Endothelial cell of umbilical vein (primary cell): ENCODE results near the gene PHF2. TPM values are rescaled to one million over a fixed set of nuclear protein-coding genes. Genes with fewer than 3 reads are reported as not detected.

ENCODE experiments used
- BruUV-seq: library from RNA; stranded (reverse); fragments of 400-500 nt; replicated peaks from 2 replicates; lab custom pipeline; 2021; lab: Mats Ljungman, UMichigan
- CTCF ChIA-PET: fragments of 300-600, 350-600 bp; sonication (Branson Sonifier 250); formaldehyde crosslinking; loops from one replicate; lab custom pipeline; 2021; ENCODE audit warnings: antibody characterized with exemption, inconsistent platforms; lab: Charles Lee
- POLR2A ChIA-PET: fragments of 300-600, 350-600 bp; sonication (Branson Sonifier 250); formaldehyde crosslinking; loops from one replicate; lab custom pipeline; 2021; ENCODE audit warnings: antibody characterized with exemption, inconsistent platforms; lab: Charles Lee
- DNase-seq: peaks from one replicate; pipeline ENCODE4 v3.0.0-alpha.2; 2011; ENCODE audit warnings: low read depth, low spot score
- FAIRE-seq: peaks from 2 replicates; lab custom pipeline; 2011; peaks lifted over from hg19 to GRCh38; lab: Jason Lieb, UNC
- H2AFZ ChIP-seq: 2 replicates; pipeline ENCODE4 v1.6.0; 2012; ENCODE audit warnings: low read depth, low read length, control low read depth, inconsistent platforms
- H3K27ac ChIP-seq: 2 replicates; pipeline ENCODE4 v1.5.1; 2011; ENCODE audit warnings: low read depth, mild to moderate bottlenecking, control low read depth, low read length, moderate library complexity; ENCODE audit not compliant: insufficient read depth
- H3K27me3 ChIP-seq, 2 experiments: 2 replicates each; pipeline versions ENCODE4 v1.6.0 to v1.6.1; 2011; ENCODE audit warnings: low read length in 2 of 2, mixed read lengths in 1 of 2; ENCODE audit not compliant: control insufficient read depth in 2 of 2, insufficient read depth in 2 of 2
- H3K36me3 ChIP-seq, 2 experiments: 2 replicates in 1 of 2; 3 replicates in 1 of 2; pipeline ENCODE4 v1.5.1; 2011; ENCODE audit warnings: low read length in 2 of 2, mild to moderate bottlenecking in 1 of 2, moderate library complexity in 1 of 2; ENCODE audit not compliant: control insufficient read depth in 2 of 2, insufficient read depth in 2 of 2; ENCODE audit errors: extremely low read depth in 1 of 2
- H3K4me1 ChIP-seq: 3 replicates; pipeline ENCODE4 v1.5.1; 2011; ENCODE audit warnings: mild to moderate bottlenecking, low read length; ENCODE audit not compliant: control insufficient read depth, insufficient read depth; ENCODE audit errors: extremely low read depth
- H3K4me2 ChIP-seq: 2 replicates; pipeline ENCODE4 v1.6.1; 2011; ENCODE audit warnings: low read length, control low read depth, mixed read lengths; ENCODE audit not compliant: insufficient read depth
- H3K4me3 ChIP-seq, 3 experiments: fragments of 200-600 bp in 1 of 3; sonication (generic), shearing (Covaris generic) in 1 of 3; replicated peaks in 1 of 3; 2 replicates each; pipeline ENCODE4 v1.5.1; 2011 to 2016; ENCODE audit warnings: control low read depth in 3 of 3, low read length in 3 of 3, mild to moderate bottlenecking in 2 of 3, inconsistent platforms in 1 of 3, low read depth in 1 of 3, moderate library complexity in 1 of 3; ENCODE audit not compliant: insufficient read depth in 1 of 3
- H3K79me2 ChIP-seq: 2 replicates; pipeline ENCODE4 v1.6.0; 2012; ENCODE audit warnings: low read length, inconsistent platforms; ENCODE audit not compliant: control insufficient read depth, insufficient read depth
- H3K9ac ChIP-seq: replicated peaks from 2 replicates; pipeline ENCODE3; 2011; ENCODE audit warnings: low read length, control low read depth; ENCODE audit not compliant: insufficient read depth; ENCODE audit errors: extremely low read depth
- H3K9me1 ChIP-seq: replicated peaks from 3 replicates; pipeline ENCODE4 v1.6.0; 2011; ENCODE audit warnings: mild to moderate bottlenecking, low read length; ENCODE audit not compliant: control insufficient read depth, insufficient read depth; ENCODE audit errors: extremely low read depth
- H3K9me3 ChIP-seq: replicated peaks from 2 replicates; pipeline ENCODE4 v1.5.1; 2012; ENCODE audit warnings: low read length, inconsistent platforms; ENCODE audit not compliant: control insufficient read depth, insufficient read depth
- H4K20me1 ChIP-seq: replicated peaks from 2 replicates; pipeline ENCODE3; 2011; ENCODE audit warnings: mild to moderate bottlenecking, low read length; ENCODE audit not compliant: control insufficient read depth, insufficient read depth; ENCODE audit errors: extremely low read depth
- EZH2 ChIP-seq: IDR thresholded peaks from 2 replicates; pipeline ENCODE4 v1.6.1; 2012; ENCODE audit warnings: borderline replicate concordance, low read depth, mild to moderate bottlenecking, moderate library complexity, low read length, inconsistent platforms; ENCODE audit not compliant: severe bottlenecking
- FOS ChIP-seq: IDR thresholded peaks from 2 replicates; pipeline ENCODE4 v1.6.1; 2011; ENCODE audit warnings: mild to moderate bottlenecking, low read length, moderate library complexity, borderline replicate concordance; ENCODE audit not compliant: insufficient read depth
- GATA2 ChIP-seq: IDR thresholded peaks from 2 replicates; pipeline ENCODE4 v1.7.0; 2011; ENCODE audit warnings: low read depth, mild to moderate bottlenecking, moderate library complexity, mixed read lengths, low read length; ENCODE audit not compliant: insufficient read length, insufficient read depth
- JUN ChIP-seq: IDR thresholded peaks from 2 replicates; pipeline ENCODE4 v1.6.1; 2011; ENCODE audit warnings: borderline replicate concordance, low read depth; ENCODE audit not compliant: insufficient read length, insufficient read depth
- MYC ChIP-seq: IDR thresholded peaks from one replicate; pipeline ENCODE4 v1.6.1; 2011; ENCODE audit warnings: mild to moderate bottlenecking, low read depth, low read length
- POLR2A ChIP-seq: IDR thresholded peaks from 2 replicates; pipeline ENCODE4 v1.6.1; 2012; ENCODE audit warnings: low read depth, mild to moderate bottlenecking, control low read depth, low read length
- POLR2AphosphoS5 ChIP-seq: IDR thresholded peaks from 2 replicates; pipeline ENCODE4 v1.6.1; 2012; ENCODE audit warnings: low read depth, mild to moderate bottlenecking, control low read depth, low read length, moderate library complexity; ENCODE audit not compliant: insufficient read depth
- dilution Hi-C: fragments of 300-500 bp; cut with MboI; formaldehyde crosslinking; loops from one replicate; pipeline ENCODE4 v1.15.0; 2019; ENCODE audit warnings: low sequenced_read_pairs; ENCODE audit not compliant: extremely low pct_ligation_motif_present
- intact Hi-C: fragments of 100-400 bp; cut with micrococcal nuclease; formaldehyde crosslinking; loops from one replicate; pipeline ENCODE4 v1.10.0; 2022
- polyA plus RNA-seq, 4 experiments: library from polyadenylated mRNA; depleted of rRNA in 3 of 4; stranded (reverse) in 3 of 4; unstranded in 1 of 4; fragments of >200 nt; gene quantifications; 2 replicates each; pipeline versions ENCODE4 v1.2.1 to v1.2.3, GENCODE V29; 2011 to 2012; ENCODE audit warnings: missing spikeins in 1 of 4
- total RNA-seq: library from RNA; stranded (reverse); gene quantifications from 2 replicates; pipeline ENCODE4 v1.2.3, GENCODE V29; 2021
- TF ChIP-seq, protein P1 (sequence below): IDR thresholded peaks from 2 replicates; pipeline ENCODE4 v1.6.1; 2011; ENCODE audit not compliant: insufficient read depth, insufficient read length
- TF ChIP-seq, protein P2 (sequence below), 2 donors: IDR thresholded peaks; 1 replicate in 1 of 2; 2 replicates in 1 of 2; pipeline ENCODE4 v1.5.1; 2011; ENCODE audit warnings: low read length in 2 of 2, mild to moderate bottlenecking in 2 of 2, moderate library complexity in 2 of 2, control low read depth in 1 of 2, inconsistent platforms in 1 of 2, low read depth in 1 of 2; ENCODE audit not compliant: insufficient read depth in 1 of 2; ENCODE audit errors: extremely low read depth in 1 of 2

PHF2 gene
- total and polyA plus RNA-seq, 2 donors (not counting 3 experiments of a cell fraction or from before 2014, with no cell fraction given) = 9.8 to 22.5 TPM

DNA sequence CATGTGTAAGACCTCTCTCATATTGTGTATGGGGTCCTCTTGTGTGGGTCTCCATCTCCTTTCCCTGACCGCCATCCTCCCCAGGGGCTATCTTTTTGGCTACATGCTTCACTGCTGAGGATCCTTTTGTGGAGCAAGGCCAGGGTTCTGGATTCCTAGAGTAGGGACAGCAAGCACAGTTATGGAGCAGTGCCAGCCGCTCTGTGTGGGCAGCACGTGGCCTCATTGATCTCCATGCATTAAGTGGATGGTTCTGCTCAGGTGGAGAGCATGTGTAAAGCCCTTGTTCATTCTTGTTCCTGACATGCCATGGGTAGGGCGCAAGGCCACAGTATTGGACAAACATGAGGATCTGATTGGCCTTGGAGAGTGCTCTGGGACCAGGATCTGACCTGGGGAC is 8.9 kb downstream of the PHF2 start:
- peaks cover 42% of the 10 kb centered on the region for H3K79me2 ChIP-seq
- ChIA-PET POLR2A (no interaction called here), CTCF (no interaction called here)
- H3K27me3 ChIP-seq = no peaks in the 10 kb centered on the region
- no TSS peak for BruUV-seq
- H2AFZ ChIP-seq = no peak overlapping the region
- intact Hi-C loops (no loop called here), dilution Hi-C loops (no loop called here)
- H3K9me3 ChIP-seq = no peaks in the 10 kb centered on the region
- no peaks in the 10 kb centered on the region for H4K20me1 ChIP-seq
- no peak overlapping the region for H3K4me3 ChIP-seq
- no peaks in the 10 kb centered on the region for H3K36me3 ChIP-seq
- H3K27ac ChIP-seq = no peak overlapping the region
- no peak overlapping the region for H3K4me2 ChIP-seq
- H3K4me1 ChIP-seq = peaks cover 6% of the 10 kb centered on the region
- H3K9ac ChIP-seq = no peak overlapping the region
- FAIRE-seq (no peak), DNase-seq (no peak)
- H3K9me1 ChIP-seq = no peaks in the 10 kb centered on the region
- TF ChIP-seq GATA2 (no peak), POLR2AphosphoS5 (no peak), POLR2A (no peak), EZH2 (no peak), JUN (no peak), MYC (no peak), FOS (no peak)
- TF ChIP-seq, protein P1, sequence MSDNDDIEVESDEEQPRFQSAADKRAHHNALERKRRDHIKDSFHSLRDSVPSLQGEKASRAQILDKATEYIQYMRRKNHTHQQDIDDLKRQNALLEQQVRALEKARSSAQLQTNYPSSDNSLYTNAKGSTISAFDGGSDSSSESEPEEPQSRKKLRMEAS = no peak
- TF ChIP-seq, protein P2, sequence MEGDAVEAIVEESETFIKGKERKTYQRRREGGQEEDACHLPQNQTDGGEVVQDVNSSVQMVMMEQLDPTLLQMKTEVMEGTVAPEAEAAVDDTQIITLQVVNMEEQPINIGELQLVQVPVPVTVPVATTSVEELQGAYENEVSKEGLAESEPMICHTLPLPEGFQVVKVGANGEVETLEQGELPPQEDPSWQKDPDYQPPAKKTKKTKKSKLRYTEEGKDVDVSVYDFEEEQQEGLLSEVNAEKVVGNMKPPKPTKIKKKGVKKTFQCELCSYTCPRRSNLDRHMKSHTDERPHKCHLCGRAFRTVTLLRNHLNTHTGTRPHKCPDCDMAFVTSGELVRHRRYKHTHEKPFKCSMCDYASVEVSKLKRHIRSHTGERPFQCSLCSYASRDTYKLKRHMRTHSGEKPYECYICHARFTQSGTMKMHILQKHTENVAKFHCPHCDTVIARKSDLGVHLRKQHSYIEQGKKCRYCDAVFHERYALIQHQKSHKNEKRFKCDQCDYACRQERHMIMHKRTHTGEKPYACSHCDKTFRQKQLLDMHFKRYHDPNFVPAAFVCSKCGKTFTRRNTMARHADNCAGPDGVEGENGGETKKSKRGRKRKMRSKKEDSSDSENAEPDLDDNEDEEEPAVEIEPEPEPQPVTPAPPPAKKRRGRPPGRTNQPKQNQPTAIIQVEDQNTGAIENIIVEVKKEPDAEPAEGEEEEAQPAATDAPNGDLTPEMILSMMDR (IDR thresholded peaks at IDR 0.05; ENCODE audit: extremely low read depth in 1 of 2, insufficient read depth in 1 of 2, low read depth in 1 of 2, low read length in 2 of 2) = no peak
